NCI-H2029 treated with DMSO at 0.1 percent for 48 hours (cell line): Measurements from ENCODE around the gene C3orf22.

Experiments
- DNase-seq: peaks from one replicate; lab custom pipeline; 2025; lab: John Stamatoyannopoulos, UW

The C3orf22 gene

GRCh38 chr3:126512026-126512425 is 46.7 kb downstream of the C3orf22 start:
- no peak for DNase-seq

- DNase-seq = no peak
These were observed 47.4 kb downstream of the C3orf22 start for GRCh38 chr3:126511291-126511690.

GRCh38 chr3:126510308-126510910 is 48.3 kb downstream of the C3orf22 start:
- DNase-seq = no peak

- DNase-seq = no peak
These were observed 49.0 kb downstream of the C3orf22 start for GRCh38 chr3:126509597-126510307.

GRCh38 chr3:126508564-126508964 is 50.2 kb downstream of the C3orf22 start:
- no peak for DNase-seq

GRCh38 chr3:126507886-126508285 is 50.8 kb downstream of the C3orf22 start:
- no peak for DNase-seq

- DNase-seq = no peak
These were observed 55.0 kb downstream of the C3orf22 start for GRCh38 chr3:126503701-126504100.

- no peak for DNase-seq
These were observed 56.1 kb downstream of the C3orf22 start for GRCh38 chr3:126502656-126503055.

- no peak for DNase-seq
These were observed 57.0 kb downstream of the C3orf22 start for GRCh38 chr3:126501736-126502135.

- no peak for DNase-seq
These were observed 57.7 kb downstream of the C3orf22 start for GRCh38 chr3:126501054-126501453.

GRCh38 chr3:126500016-126500415 is 58.7 kb downstream of the C3orf22 start:
- DNase-seq = no peak
